Mesenchymal stem cell (in vitro differentiated cells and primary cell): Measurements from ENCODE around the gene TMEM184A. TPM values are rescaled to one million over a fixed set of nuclear protein-coding genes. Genes with fewer than 3 reads are reported as not detected.

Experiments used
- DNase-seq: peaks from one replicate; pipeline ENCODE4 v3.0.0-alpha.2; 2013
- H2AFZ ChIP-seq: one replicate; pipeline ENCODE4 v1.6.1; 2013; ENCODE audit warnings: low read depth, mild to moderate bottlenecking, control low read depth, inconsistent platforms, low read length, moderate library complexity
- H2AK5ac ChIP-seq: 2 replicates; pipeline ENCODE4 v1.6.1; 2013; ENCODE audit warnings: low read length, moderate library complexity, mild to moderate bottlenecking, inconsistent platforms; ENCODE audit not compliant: severe bottlenecking
- H2BK120ac ChIP-seq: one replicate; pipeline ENCODE4 v1.6.1; 2013; ENCODE audit warnings: low read depth, mild to moderate bottlenecking, inconsistent platforms, low read length, moderate library complexity
- H2BK12ac ChIP-seq, 2 experiments: one replicate each; pipeline ENCODE4 v1.6.1; 2013; ENCODE audit warnings: inconsistent platforms in 2 of 2, low read length in 2 of 2, mild to moderate bottlenecking in 2 of 2, moderate library complexity in 2 of 2, control low read depth in 1 of 2
- H2BK15ac ChIP-seq: one replicate; pipeline ENCODE4 v1.6.1; 2013; ENCODE audit warnings: mild to moderate bottlenecking, low read depth, inconsistent platforms; ENCODE audit not compliant: poor library complexity, severe bottlenecking
- H2BK5ac ChIP-seq: 2 replicates; pipeline ENCODE4 v1.6.1; 2013; ENCODE audit warnings: low read depth, mild to moderate bottlenecking, low read length, control low read depth, inconsistent platforms; ENCODE audit not compliant: poor library complexity, severe bottlenecking
- H3K14ac ChIP-seq, 2 experiments: one replicate each; pipeline ENCODE4 v1.6.1; 2013; ENCODE audit warnings: inconsistent platforms in 2 of 2, low read length in 2 of 2, control low read depth in 1 of 2, mild to moderate bottlenecking in 1 of 2, moderate library complexity in 1 of 2
- H3K18ac ChIP-seq, 2 experiments: one replicate each; pipeline ENCODE4 v1.6.1; 2013; ENCODE audit warnings: inconsistent platforms in 2 of 2, low read length in 2 of 2, control low read depth in 1 of 2, low read depth in 1 of 2, mild to moderate bottlenecking in 1 of 2
- H3K23ac ChIP-seq, 2 experiments: one replicate each; pipeline ENCODE4 v1.6.1; 2013; ENCODE audit warnings: inconsistent platforms in 2 of 2, low read length in 2 of 2, mild to moderate bottlenecking in 2 of 2, moderate library complexity in 2 of 2, control low read depth in 1 of 2
- H3K27ac ChIP-seq: 2 replicates; pipeline ENCODE4 v1.5.1; 2013; ENCODE audit warnings: mild to moderate bottlenecking, moderate library complexity, low read length, control low read depth, inconsistent platforms; ENCODE audit not compliant: poor library complexity, severe bottlenecking
- H3K27me3 ChIP-seq, 2 experiments: 2 replicates each; pipeline versions ENCODE4 v1.6.1 to v1.7.0; 2013; ENCODE audit warnings: low read length in 2 of 2, mild to moderate bottlenecking in 2 of 2, moderate library complexity in 2 of 2, control low read depth in 1 of 2, inconsistent platforms in 1 of 2; ENCODE audit not compliant: control insufficient read depth in 1 of 2, insufficient read depth in 1 of 2
- H3K36me3 ChIP-seq, 2 experiments: 2 replicates each; pipeline versions ENCODE4 v1.6.1 to v1.7.0; 2013; ENCODE audit warnings: low read length in 2 of 2, control low read depth in 1 of 2, inconsistent platforms in 1 of 2, low read depth in 1 of 2, mild to moderate bottlenecking in 1 of 2; ENCODE audit not compliant: insufficient read depth in 2 of 2, control insufficient read depth in 1 of 2
- H3K4ac ChIP-seq, 2 experiments: one replicate each; pipeline ENCODE4 v1.6.1; 2013; ENCODE audit warnings: inconsistent platforms in 2 of 2, low read length in 2 of 2, mild to moderate bottlenecking in 2 of 2, moderate library complexity in 2 of 2, control low read depth in 1 of 2, low read depth in 1 of 2
- H3K4me1 ChIP-seq: 2 replicates; pipeline ENCODE4 v1.6.1; 2013; ENCODE audit warnings: low read depth, low read length, control low read depth; ENCODE audit not compliant: control insufficient read depth, insufficient read depth
- H3K4me2 ChIP-seq: 2 replicates; pipeline ENCODE4 v1.6.1; 2013; ENCODE audit warnings: low read length, mild to moderate bottlenecking, inconsistent platforms; ENCODE audit not compliant: poor library complexity, severe bottlenecking
- H3K4me3 ChIP-seq, 2 experiments: 2 replicates each; pipeline versions ENCODE4 v1.5.1 to v1.7.0; 2013; ENCODE audit warnings: low read length in 2 of 2, mild to moderate bottlenecking in 2 of 2, control low read depth in 1 of 2, low read depth in 1 of 2; ENCODE audit not compliant: insufficient read depth in 1 of 2
- H3K79me1 ChIP-seq: replicated peaks from 2 replicates; pipeline ENCODE4 v1.6.1; 2013; ENCODE audit warnings: mild to moderate bottlenecking, control low read depth, low read length, inconsistent platforms; ENCODE audit not compliant: poor library complexity, severe bottlenecking
- H3K9ac ChIP-seq: 2 replicates; pipeline ENCODE4 v1.7.0; 2013; ENCODE audit warnings: mild to moderate bottlenecking, low read length, moderate library complexity
- H3K9me3 ChIP-seq: 2 replicates; pipeline ENCODE4 v1.7.0; 2013; ENCODE audit warnings: mild to moderate bottlenecking, low read length; ENCODE audit not compliant: control insufficient read depth
- H4K8ac ChIP-seq: one replicate; pipeline ENCODE4 v1.6.1; 2013; ENCODE audit warnings: inconsistent platforms, mild to moderate bottlenecking, low read length, moderate library complexity
- H4K91ac ChIP-seq: one replicate; pipeline ENCODE4 v1.6.1; 2013; ENCODE audit warnings: mild to moderate bottlenecking, low read length, inconsistent platforms
- WGBS: methylation state at CpG from one replicate; pipeline ENCODE4 v1.1.7; 2013; ENCODE audit warnings: mixed read lengths; 5-methylcytosine and 5-hydroxymethylcytosine counted together
- polyA plus RNA-seq, 2 experiments: library from polyadenylated mRNA; stranded (reverse); fragments of 200-250 nt; gene quantifications; one replicate each; pipeline ENCODE4 v1.2.3, GENCODE V29; 2013

The TMEM184A gene
- 0.39 TPM for polyA plus RNA-seq (2013, experiment 1 of 2)
- polyA plus RNA-seq (2013, experiment 2 of 2) = 0.45 TPM

GRCh38 chr7:1555813-1556543 lies at the start of gene TMEM184A:
Gene TMEM184A (minus strand): TSS chr7:1556205. CDS start chr7:1555484, 721 bp downstream.
- H3K4me3 ChIP-seq = peak within 1 kb of the TSS in 1 of 2 experiments; percentile 18
- peak within 1 kb of the TSS; percentile 95 for H2AK5ac ChIP-seq
- peaks cover 0 to 5% of the 10 kb centered on the region in 2 experiments for H3K36me3 ChIP-seq
- H3K23ac ChIP-seq = no peak within 1 kb of the TSS
- 71% methylated on average over 23 of the region's 23 CpGs for WGBS
- peak within 1 kb of the TSS; percentile 58 for H3K27ac ChIP-seq
- no peaks in the 10 kb centered on the region for H3K79me1 ChIP-seq
- H4K91ac ChIP-seq = peak within 1 kb of the TSS; percentile 65
- H3K9ac ChIP-seq = peak within 1 kb of the TSS; percentile 38
- peak within 1 kb of the TSS in 1 of 2 experiments; percentile 83 for H3K14ac ChIP-seq
- peak within 1 kb of the TSS; percentile 35 for H3K4me2 ChIP-seq
- DNase-seq = peak; percentile 6
- peaks cover 38% of the 10 kb centered on the region for H3K4me1 ChIP-seq
- H3K9me3 ChIP-seq = no peaks in the 10 kb centered on the region
- H3K27me3 ChIP-seq = peaks cover 0 to 10% of the 10 kb centered on the region in 2 experiments
- H3K4ac ChIP-seq = peak within 1 kb of the TSS; percentile 52 to 75
- H2BK120ac ChIP-seq = peak within 1 kb of the TSS; percentile 65
- peak within 1 kb of the TSS; percentile 36 for H2AFZ ChIP-seq
- peak within 1 kb of the TSS; percentile 63 for H2BK5ac ChIP-seq
- peak within 1 kb of the TSS; percentile 83 for H4K8ac ChIP-seq
- peak within 1 kb of the TSS; percentile 44 to 97 for H2BK12ac ChIP-seq
- H3K18ac ChIP-seq = peak within 1 kb of the TSS; percentile 53 to 67
- peak within 1 kb of the TSS; percentile 60 for H2BK15ac ChIP-seq

GRCh38 chr7:1604383-1604782 lies 48.4 kb upstream of the TMEM184A start:
- Histone ChIP-seq H3K18ac (no peak overlapping the region), H3K14ac (no peak overlapping the region), H4K91ac (no peak overlapping the region), H3K4me2 (no peak overlapping the region), H3K23ac (no peak overlapping the region), H3K9me3 (no peaks in the 10 kb centered on the region), H4K8ac (no peak overlapping the region), H3K4ac (no peak overlapping the region), H2BK5ac (no peak overlapping the region), H2AK5ac (no peak overlapping the region), H3K36me3 (no peaks in the 10 kb centered on the region), H3K9ac (no peak overlapping the region), H3K79me1 (no peaks in the 10 kb centered on the region), H2BK15ac (no peak overlapping the region), H2AFZ (no peak overlapping the region), H3K4me3 (no peak overlapping the region), H2BK120ac (no peak overlapping the region), H2BK12ac (no peak overlapping the region), H3K27me3 (peaks cover 37 to 87% of the 10 kb centered on the region in 2 experiments), H3K27ac (no peak overlapping the region), H3K4me1 (no peaks in the 10 kb centered on the region)
- WGBS = 93% methylated on average over 2 of the region's 2 CpGs
- no peak for DNase-seq

GRCh38 chr7:1603346-1604225 lies 47.6 kb upstream of the TMEM184A start:
- Histone ChIP-seq H3K4me3 (no peak overlapping the region), H4K8ac (no peak overlapping the region), H3K18ac (no peak overlapping the region), H4K91ac (no peak overlapping the region), H3K4me2 (no peak overlapping the region), H3K4ac (no peak overlapping the region), H3K27me3 (peaks cover 39 to 87% of the 10 kb centered on the region in 2 experiments), H3K36me3 (no peaks in the 10 kb centered on the region), H2BK5ac (no peak overlapping the region), H2BK120ac (no peak overlapping the region), H2BK15ac (no peak overlapping the region), H2BK12ac (no peak overlapping the region), H3K14ac (no peak overlapping the region), H3K9me3 (no peaks in the 10 kb centered on the region), H3K9ac (no peak overlapping the region), H3K23ac (no peak overlapping the region), H3K4me1 (no peaks in the 10 kb centered on the region), H3K79me1 (no peaks in the 10 kb centered on the region), H2AFZ (no peak overlapping the region), H2AK5ac (no peak overlapping the region), H3K27ac (no peak overlapping the region)
- WGBS = 86% methylated on average over 41 of the region's 41 CpGs
- no peak for DNase-seq

- Histone ChIP-seq H2AK5ac (no peak overlapping the region), H3K23ac (no peak overlapping the region), H3K14ac (no peak overlapping the region), H2BK5ac (no peak overlapping the region), H2BK120ac (no peak overlapping the region), H3K4ac (no peak overlapping the region), H3K4me1 (no peaks in the 10 kb centered on the region), H3K18ac (no peak overlapping the region), H3K9ac (no peak overlapping the region), H3K27me3 (peaks cover 47 to 88% of the 10 kb centered on the region in 2 experiments), H3K4me2 (no peak overlapping the region), H3K4me3 (no peak overlapping the region), H3K36me3 (no peaks in the 10 kb centered on the region), H2BK15ac (no peak overlapping the region), H4K91ac (no peak overlapping the region), H2BK12ac (no peak overlapping the region), H4K8ac (no peak overlapping the region), H3K9me3 (no peaks in the 10 kb centered on the region), H2AFZ (no peak overlapping the region), H3K27ac (no peak overlapping the region), H3K79me1 (no peaks in the 10 kb centered on the region)
- 85% methylated on average over 14 of the region's 15 CpGs for WGBS
- no peak for DNase-seq
These were observed 46.4 kb upstream of the TMEM184A start for GRCh38 chr7:1602386-1602785.
